Measurements from ENCODE around the gene IMPACT. TPM values are rescaled to one million over a fixed set of nuclear protein-coding genes. Genes with fewer than 3 reads are reported as not detected.
A peak's percentile ranks its signal among the peaks of the same experiment; 100 is the strongest.

Gene IMPACT
- total RNA-seq, 1 donor from 2014 or later, result 31.2 TPM

DNA sequence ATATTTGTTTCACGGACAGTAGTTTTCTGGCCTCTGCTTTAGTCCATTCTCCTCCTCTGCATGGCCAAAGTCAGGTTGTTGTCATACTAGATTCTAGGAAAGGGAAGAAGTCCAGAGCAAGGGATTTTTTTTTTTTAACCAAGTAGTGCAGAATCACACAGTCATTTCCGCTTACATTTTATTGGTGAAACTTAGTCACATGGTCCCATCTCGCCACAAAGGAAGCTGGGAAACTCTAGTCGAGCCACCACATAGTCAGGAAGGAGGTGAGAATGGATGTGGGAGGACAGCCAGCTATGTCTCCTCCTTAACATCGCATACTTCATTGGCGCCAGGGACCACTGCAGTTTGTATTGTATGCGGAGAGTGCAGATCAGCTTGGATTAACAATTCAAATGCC lies 44.3 kb downstream of the IMPACT start:
- no peaks in the 10 kb centered on the region for H3K4me1 ChIP-seq
- TF ChIP-seq, protein P1, sequence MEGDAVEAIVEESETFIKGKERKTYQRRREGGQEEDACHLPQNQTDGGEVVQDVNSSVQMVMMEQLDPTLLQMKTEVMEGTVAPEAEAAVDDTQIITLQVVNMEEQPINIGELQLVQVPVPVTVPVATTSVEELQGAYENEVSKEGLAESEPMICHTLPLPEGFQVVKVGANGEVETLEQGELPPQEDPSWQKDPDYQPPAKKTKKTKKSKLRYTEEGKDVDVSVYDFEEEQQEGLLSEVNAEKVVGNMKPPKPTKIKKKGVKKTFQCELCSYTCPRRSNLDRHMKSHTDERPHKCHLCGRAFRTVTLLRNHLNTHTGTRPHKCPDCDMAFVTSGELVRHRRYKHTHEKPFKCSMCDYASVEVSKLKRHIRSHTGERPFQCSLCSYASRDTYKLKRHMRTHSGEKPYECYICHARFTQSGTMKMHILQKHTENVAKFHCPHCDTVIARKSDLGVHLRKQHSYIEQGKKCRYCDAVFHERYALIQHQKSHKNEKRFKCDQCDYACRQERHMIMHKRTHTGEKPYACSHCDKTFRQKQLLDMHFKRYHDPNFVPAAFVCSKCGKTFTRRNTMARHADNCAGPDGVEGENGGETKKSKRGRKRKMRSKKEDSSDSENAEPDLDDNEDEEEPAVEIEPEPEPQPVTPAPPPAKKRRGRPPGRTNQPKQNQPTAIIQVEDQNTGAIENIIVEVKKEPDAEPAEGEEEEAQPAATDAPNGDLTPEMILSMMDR (IDR thresholded peaks at IDR 0.05), result no peak
- no peaks in the 10 kb centered on the region for H3K36me3 ChIP-seq
- no peaks in the 10 kb centered on the region for H3K27me3 ChIP-seq
- H3K27ac ChIP-seq, result no peak overlapping the region
- no peaks in the 10 kb centered on the region for H3K9me3 ChIP-seq
- H3K4me3 ChIP-seq, result no peak overlapping the region
- ATAC-seq (no peak), DNase-seq (no peak)
- intact Hi-C loops (cut with DNase I), result no loop called here

DNA sequence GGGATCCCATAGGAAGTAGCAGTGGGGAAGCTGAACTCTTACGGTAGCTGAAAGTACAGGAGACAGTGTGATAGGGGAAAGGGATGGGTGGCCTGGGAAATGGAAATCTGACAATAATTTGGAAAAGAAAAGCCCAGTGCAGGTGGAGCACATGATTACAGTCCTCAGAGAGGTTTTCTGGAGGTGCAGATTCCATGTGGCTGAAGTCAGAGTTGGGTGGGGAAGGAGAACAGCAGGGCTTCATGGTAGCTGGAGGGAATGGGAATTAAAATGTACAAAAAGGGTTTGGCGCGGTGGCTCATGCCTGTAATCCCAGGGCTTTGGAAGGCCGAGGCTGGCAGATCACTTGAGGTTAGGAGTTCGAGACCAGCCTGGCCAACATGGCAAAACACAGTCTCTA lies 46.1 kb downstream of the IMPACT start:
- intact Hi-C loops (cut with DNase I), result no loop called here
- ATAC-seq (no peak), DNase-seq (no peak)
- Histone ChIP-seq H3K4me1 (no peaks in the 10 kb centered on the region), H3K9me3 (no peaks in the 10 kb centered on the region), H3K27ac (no peak overlapping the region), H3K27me3 (no peaks in the 10 kb centered on the region), H3K36me3 (no peaks in the 10 kb centered on the region), H3K4me3 (no peak overlapping the region)
- TF ChIP-seq, protein P1 (IDR thresholded peaks at IDR 0.05), result no peak

DNA sequence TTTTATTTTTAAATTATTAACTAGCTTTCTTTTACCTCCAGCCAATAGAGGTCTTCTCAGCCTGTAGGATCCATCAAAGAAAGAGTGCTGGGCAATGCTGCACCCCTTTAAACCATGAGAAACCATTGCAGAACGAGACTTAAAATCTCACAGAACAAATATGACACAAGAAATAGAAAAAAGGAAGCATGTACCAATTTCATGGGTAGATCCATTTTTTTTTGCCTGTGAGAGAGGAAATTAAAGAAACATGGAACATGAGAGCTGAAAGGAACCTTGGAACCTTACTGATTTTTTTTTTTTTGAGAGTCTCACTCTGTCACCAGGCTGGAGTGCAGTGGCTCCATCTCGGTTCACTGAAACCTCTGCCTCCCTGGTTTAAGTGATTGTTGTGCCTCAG lies 47.9 kb downstream of the IMPACT start:
- Histone ChIP-seq H3K4me3 (no peak overlapping the region), H3K36me3 (no peaks in the 10 kb centered on the region), H3K9me3 (no peaks in the 10 kb centered on the region), H3K4me1 (no peaks in the 10 kb centered on the region), H3K27ac (no peak overlapping the region), H3K27me3 (no peaks in the 10 kb centered on the region)
- TF ChIP-seq, protein P1 (IDR thresholded peaks at IDR 0.05), result no peak
- DNase-seq, result no peak
- intact Hi-C loops (cut with DNase I), result no loop called here
- no peak for ATAC-seq

DNA sequence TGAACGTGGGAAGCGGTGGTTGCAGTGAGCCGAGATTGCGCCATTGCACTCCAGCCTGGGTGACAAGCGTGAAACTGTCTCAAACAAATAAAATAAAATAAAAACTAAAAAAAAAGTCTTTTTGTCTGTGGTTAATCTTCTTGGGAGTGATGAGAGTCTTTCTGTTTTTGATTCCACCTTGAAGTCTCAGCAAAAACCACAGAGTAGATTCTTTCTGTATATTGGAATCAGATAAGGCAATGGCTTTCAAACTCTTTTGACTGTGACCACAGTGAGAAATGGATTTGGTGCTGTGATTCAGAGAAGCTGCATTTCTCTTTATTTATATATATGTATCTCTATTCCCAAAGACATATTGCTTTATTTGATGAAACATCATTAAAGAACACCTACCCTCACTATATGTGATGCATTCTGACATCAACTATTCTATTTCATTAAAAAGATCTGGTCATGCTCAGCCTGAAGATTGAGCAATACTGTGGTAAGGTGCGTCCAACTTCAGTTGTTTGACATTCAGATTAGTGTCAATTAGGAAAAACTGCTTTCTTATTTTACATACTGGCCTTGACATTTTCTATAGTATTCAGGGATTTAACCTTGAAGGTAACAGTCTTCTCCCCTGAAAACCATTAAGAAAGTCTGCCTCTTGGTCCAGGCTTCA lies 49.6 kb downstream of the IMPACT start:
- Histone ChIP-seq H3K27me3 (no peaks in the 10 kb centered on the region), H3K36me3 (no peaks in the 10 kb centered on the region), H3K4me1 (no peaks in the 10 kb centered on the region), H3K9me3 (no peaks in the 10 kb centered on the region), H3K4me3 (no peak overlapping the region), H3K27ac (no peak overlapping the region)
- TF ChIP-seq, protein P1 (IDR thresholded peaks at IDR 0.05), result no peak
- DNase-seq (no peak), ATAC-seq (no peak)
- intact Hi-C loops (cut with DNase I), result no loop called here

DNA sequence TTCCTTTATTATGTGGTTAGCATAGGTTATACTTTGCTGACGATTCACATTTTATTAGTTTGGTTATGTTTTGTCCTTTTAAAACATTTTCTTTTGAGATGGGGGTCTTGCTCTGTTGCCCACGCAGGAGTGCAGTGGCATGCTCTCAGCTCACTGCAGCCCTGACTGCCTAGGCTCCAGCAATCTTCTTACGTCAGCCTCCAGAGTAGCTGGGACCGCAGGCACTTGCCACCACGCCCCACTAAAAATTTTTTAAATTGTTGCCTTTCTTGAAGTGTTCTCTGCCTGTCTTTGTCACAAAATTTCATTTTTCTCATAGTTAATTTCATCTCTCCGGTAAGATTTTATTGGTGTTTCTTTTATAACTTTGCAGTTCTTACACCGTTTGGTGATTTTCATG lies 52.9 kb downstream of the IMPACT start:
- ATAC-seq (peak; percentile 69), DNase-seq (no peak)
- H3K27me3 ChIP-seq, result no peaks in the 10 kb centered on the region
- no peaks in the 10 kb centered on the region for H3K36me3 ChIP-seq
- intact Hi-C loops (cut with DNase I), result no loop called here
- TF ChIP-seq, protein P1 (IDR thresholded peaks at IDR 0.05), result no peak
- H3K4me3 ChIP-seq, result no peak overlapping the region
- no peaks in the 10 kb centered on the region for H3K9me3 ChIP-seq
- no peaks in the 10 kb centered on the region for H3K4me1 ChIP-seq
- H3K27ac ChIP-seq, result no peak overlapping the region

DNA sequence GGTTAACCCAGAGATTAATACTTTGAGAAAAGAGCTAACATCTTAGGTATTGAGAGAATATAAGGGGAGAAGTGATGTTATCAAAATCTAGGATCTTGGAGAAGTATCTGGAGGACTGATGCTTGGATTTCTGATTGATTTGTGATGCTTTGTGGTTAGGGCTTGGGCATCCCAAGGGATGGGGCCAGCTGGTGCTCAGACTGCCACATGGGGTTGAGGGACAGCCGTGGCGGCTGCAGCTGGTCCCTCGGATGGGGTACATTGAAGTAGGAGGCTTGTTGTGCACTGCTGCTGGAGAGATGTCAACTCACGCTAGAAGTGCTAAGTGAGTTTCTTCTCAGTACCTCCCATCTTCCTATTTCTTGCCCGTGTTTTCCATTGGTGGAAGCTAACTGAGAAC lies 56.4 kb downstream of the IMPACT start:
- TF ChIP-seq, protein P1 (IDR thresholded peaks at IDR 0.05), result no peak
- Histone ChIP-seq H3K27ac (no peak overlapping the region), H3K36me3 (no peaks in the 10 kb centered on the region), H3K4me3 (no peak overlapping the region), H3K4me1 (no peaks in the 10 kb centered on the region), H3K9me3 (no peaks in the 10 kb centered on the region), H3K27me3 (no peaks in the 10 kb centered on the region)
- intact Hi-C loops (cut with DNase I), result no loop called here
- ATAC-seq (no peak), DNase-seq (no peak)

Measured in upper lobe of right lung (tissue), 1 donor.